ENCODE results near the gene RCN2.

Gene RCN2

GRCh38 chr15:76991741-76992645 lies 60.4 kb downstream of the RCN2 start:
- no peak overlapping the region for H3K4me3 ChIP-seq (ENCODE audit: low read length)
- no peak for TF ChIP-seq CTCF (conservative IDR thresholded peaks at IDR 0.05; ENCODE audit: low read depth, low read length)
- DNase-seq (ENCODE audit: low read depth) = no peak

- H3K4me3 ChIP-seq (ENCODE audit: low read length) = no peak overlapping the region
- DNase-seq (ENCODE audit: low read depth) = no peak
- no peak for TF ChIP-seq CTCF (conservative IDR thresholded peaks at IDR 0.05; ENCODE audit: low read depth, low read length)
These were observed 61.7 kb downstream of the RCN2 start for GRCh38 chr15:76993114-76993725.

GRCh38 chr15:76994001-76994400 lies 62.5 kb downstream of the RCN2 start:
- no peak overlapping the region for H3K4me3 ChIP-seq (ENCODE audit: low read length)
- no peak for DNase-seq (ENCODE audit: low read depth)
- no peak for TF ChIP-seq CTCF (conservative IDR thresholded peaks at IDR 0.05; ENCODE audit: low read depth, low read length)

DNA sequence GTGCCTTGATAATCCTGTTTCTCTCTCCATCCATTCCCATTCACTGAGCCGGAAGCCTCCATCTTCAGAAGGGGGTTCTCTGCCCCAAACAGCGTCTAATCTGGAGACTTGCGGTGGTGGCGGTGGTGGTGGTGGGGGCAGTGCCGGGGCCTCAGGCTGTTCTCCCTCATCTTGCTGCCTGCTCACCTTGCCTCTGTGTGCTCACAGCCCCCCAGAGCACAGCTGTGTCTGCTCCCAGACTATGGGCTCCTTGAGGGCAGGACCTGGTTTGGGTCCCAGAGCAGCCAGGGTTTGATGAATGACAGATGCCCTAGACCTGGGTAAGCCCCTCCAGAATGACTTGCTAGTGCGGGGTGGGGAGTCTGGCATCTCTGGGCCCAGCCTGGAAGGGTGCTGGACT lies 62.9 kb downstream of the RCN2 start:
- DNase-seq (ENCODE audit: low read depth) = no peak
- no peak overlapping the region for H3K4me3 ChIP-seq (ENCODE audit: low read length)
- TF ChIP-seq CTCF (conservative IDR thresholded peaks at IDR 0.05; ENCODE audit: low read depth, low read length) = no peak

DNA sequence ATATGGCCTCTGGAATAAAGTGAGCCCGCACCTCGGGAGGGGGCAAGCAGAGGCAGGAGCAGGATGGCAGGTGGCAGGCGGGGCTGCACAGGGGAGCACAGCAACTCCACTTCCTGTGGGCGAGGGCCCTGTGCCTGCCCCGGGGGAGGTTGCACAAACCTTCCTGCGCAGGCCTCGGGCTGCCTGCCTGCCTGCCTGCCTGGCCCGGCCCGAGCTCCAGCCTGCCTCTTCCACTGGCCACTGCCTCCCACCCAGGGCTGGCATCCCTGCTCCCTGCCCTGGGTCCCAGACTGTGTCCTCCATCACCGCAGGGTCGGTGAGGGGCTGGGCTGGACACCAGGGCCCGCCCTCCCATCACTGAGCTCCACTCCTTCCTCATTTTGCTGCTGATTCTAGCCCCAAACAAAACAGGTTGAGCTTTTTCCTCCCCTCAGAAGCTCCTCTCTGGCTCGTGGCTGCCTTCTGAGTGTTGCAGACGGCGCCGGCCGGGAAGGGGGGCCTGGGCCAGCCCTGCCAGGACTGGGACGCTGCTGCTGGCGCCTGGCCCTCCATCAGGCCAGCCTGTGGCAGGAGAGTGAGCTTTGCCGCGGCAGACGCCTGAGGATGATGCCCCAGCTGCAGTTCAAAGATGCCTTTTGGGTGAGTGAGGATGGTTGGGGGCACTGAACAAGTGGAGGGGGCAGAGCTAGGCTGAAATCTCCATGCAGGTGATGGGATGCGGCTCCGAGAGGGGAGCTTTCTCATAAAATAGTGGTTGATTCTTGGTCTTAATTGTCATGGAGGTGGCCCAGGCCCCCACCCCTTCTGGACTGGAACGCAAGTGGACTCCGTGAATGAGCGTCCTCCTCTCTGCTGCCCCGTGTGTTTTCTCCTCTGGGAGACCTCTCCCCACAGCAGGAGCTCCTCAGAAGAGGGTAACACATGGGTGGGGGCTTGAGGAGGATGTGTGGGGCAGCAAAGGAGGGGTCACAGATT lies 63.7 kb downstream of the RCN2 start, which contains the start of gene PSTPIP1:
PSTPIP1 (plus strand) TSS at position 156 of the 975 bp plus-strand sequence; CDS start at position 604, 448 bp downstream.
- no peak for TF ChIP-seq CTCF (conservative IDR thresholded peaks at IDR 0.05; ENCODE audit: low read depth, low read length)
- no peak for DNase-seq (ENCODE audit: low read depth)
- H3K4me3 ChIP-seq (ENCODE audit: low read length) = no peak within 1 kb of the TSS

DNA sequence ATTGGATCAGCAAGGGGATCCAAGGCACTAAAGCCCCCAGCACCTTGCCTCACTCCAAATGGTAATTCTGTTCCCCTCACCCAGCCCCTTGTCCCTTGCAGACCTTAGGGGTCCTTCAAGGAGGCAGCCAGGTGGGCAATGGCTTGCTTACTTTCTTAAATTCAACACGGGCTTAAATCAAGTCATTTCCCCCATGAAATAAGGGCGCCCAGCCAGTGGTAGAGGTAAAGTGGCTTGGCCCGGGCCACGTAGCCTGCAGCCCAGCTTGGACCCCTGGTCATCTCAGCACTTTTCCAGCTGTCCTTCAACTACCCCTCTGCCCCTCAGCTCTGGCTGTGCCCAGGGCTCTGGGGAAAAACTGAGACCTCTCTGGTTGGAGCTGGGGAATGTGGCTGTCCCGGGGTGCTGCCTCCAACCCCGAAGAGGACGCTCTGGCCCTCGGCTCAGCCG lies 64.6 kb downstream of the RCN2 start:
- no peak for DNase-seq (ENCODE audit: low read depth)
- no peak overlapping the region for H3K4me3 ChIP-seq (ENCODE audit: low read length)
- no peak for TF ChIP-seq CTCF (conservative IDR thresholded peaks at IDR 0.05; ENCODE audit: low read depth, low read length)

Measured in retinal pigment epithelial cell (primary cell).